DOHH2 (cell line): Measurements from ENCODE around the gene F2RL3.
"Not testable (repeated sequence)": the region's sequence is repeated elsewhere in the genome, so short reads cannot be mapped to it uniquely, and the experiment has no call there.

ENCODE experiments used
- H3F3A ChIP-seq: fragments of 200-600 bp; sonication (generic), shearing (Covaris generic); 2 replicates; pipeline ENCODE4 v1.6.0; 2016; ENCODE audit warnings: antibody characterized with exemption, mild to moderate bottlenecking; ENCODE audit not compliant: control insufficient read depth, insufficient read depth
- H3K27ac ChIP-seq: fragments of 200-600 bp; sonication (generic); 2 replicates; pipeline ENCODE4 v1.5.1; 2014; ENCODE audit warnings: low read depth, mild to moderate bottlenecking, low read length, moderate library complexity
- H3K27me3 ChIP-seq: fragments of 200-600 bp; sonication (generic); 2 replicates; pipeline ENCODE4 v1.6.1; 2014; ENCODE audit warnings: mild to moderate bottlenecking, low read length, mixed read lengths; ENCODE audit not compliant: control insufficient read depth
- H3K36me3 ChIP-seq: fragments of 200-600 bp; sonication (generic); 2 replicates; pipeline ENCODE4 v1.6.1; 2014; ENCODE audit warnings: mild to moderate bottlenecking, low read length, moderate library complexity, mixed read lengths; ENCODE audit not compliant: control insufficient read depth
- H3K4me1 ChIP-seq: fragments of 200-600 bp; sonication (generic); 2 replicates; pipeline ENCODE4 v1.6.1; 2014; ENCODE audit warnings: mild to moderate bottlenecking, low read length, mixed read lengths; ENCODE audit not compliant: control insufficient read depth
- H3K4me2 ChIP-seq: fragments of 200-600 bp; sonication (generic); 2 replicates; pipeline ENCODE4 v1.6.0; 2014; ENCODE audit warnings: mild to moderate bottlenecking, low read length, moderate library complexity
- H3K4me3 ChIP-seq: fragments of 200-600 bp; sonication (generic); 2 replicates; pipeline ENCODE4 v1.5.1; 2014; ENCODE audit warnings: mild to moderate bottlenecking, low read length, mixed read lengths
- H3K79me2 ChIP-seq: fragments of 200-600 bp; sonication (generic); 2 replicates; pipeline ENCODE4 v1.6.1; 2014; ENCODE audit warnings: mild to moderate bottlenecking, low read length, mixed read lengths; ENCODE audit not compliant: control insufficient read depth
- H3K9me2 ChIP-seq: fragments of 200-600 bp; sonication (generic); replicated peaks from 2 replicates; pipeline ENCODE4 v1.6.1; 2014; ENCODE audit warnings: mild to moderate bottlenecking, low read length, mixed read lengths; ENCODE audit not compliant: control insufficient read depth
- H3K9me3 ChIP-seq: fragments of 200-600 bp; sonication (generic); 2 replicates; pipeline ENCODE4 v1.6.1; 2014; ENCODE audit warnings: antibody characterized with exemption, low read length, mixed read lengths; ENCODE audit not compliant: control insufficient read depth, insufficient read depth
- H4K20me1 ChIP-seq: fragments of 200-600 bp; sonication (generic); 2 replicates; pipeline ENCODE4 v1.6.0; 2014; ENCODE audit warnings: low read depth, mild to moderate bottlenecking, antibody characterized with exemption, low read length, moderate library complexity; ENCODE audit not compliant: control insufficient read depth, insufficient read depth
- CTCF ChIP-seq: fragments of 200-600 bp; sonication (generic); IDR thresholded peaks from one replicate; pipeline ENCODE4 v1.5.1; 2014; ENCODE audit warnings: antibody characterized with exemption, mild to moderate bottlenecking, low read depth, low read length; ENCODE audit not compliant: poor library complexity, severe bottlenecking
- EZH2phosphoT487 ChIP-seq: fragments of 200-600 bp; sonication (generic); IDR thresholded peaks from 2 replicates; pipeline ENCODE4 v1.6.1; 2017; ENCODE audit warnings: borderline replicate concordance, mild to moderate bottlenecking, antibody characterized with exemption, low read length, moderate library complexity, mixed read lengths

F2RL3 gene

GRCh38 chr19:16934489-16934888 lies 45.7 kb downstream of the F2RL3 start:
- Histone ChIP-seq H3K9me2 (no peaks in the 10 kb centered on the region), H3K36me3 (no peaks in the 10 kb centered on the region), H3K4me1 (no peaks in the 10 kb centered on the region), H3K27ac (no peak overlapping the region), H3K79me2 (no peaks in the 10 kb centered on the region), H3K4me2 (no peak overlapping the region), H3F3A (no peaks in the 10 kb centered on the region), H3K4me3 (no peak overlapping the region), H3K27me3 (peaks cover 27% of the 10 kb centered on the region), H4K20me1 (no peaks in the 10 kb centered on the region), H3K9me3 (peaks cover 3% of the 10 kb centered on the region; the same call in 1 of the 2 replicates)
- TF ChIP-seq EZH2phosphoT487 (no peak), CTCF (no peak)

- no peaks in the 10 kb centered on the region for H3K4me1 ChIP-seq
- no peaks in the 10 kb centered on the region for H3F3A ChIP-seq
- H3K27ac ChIP-seq, result no peak overlapping the region
- no peak overlapping the region for H3K4me2 ChIP-seq
- no peaks in the 10 kb centered on the region for H3K9me2 ChIP-seq
- H3K9me3 ChIP-seq, result peaks cover 3% of the 10 kb centered on the region; the same call in 1 of the 2 replicates
- peaks cover 27% of the 10 kb centered on the region for H3K27me3 ChIP-seq
- H3K36me3 ChIP-seq, result no peaks in the 10 kb centered on the region
- H3K4me3 ChIP-seq, result no peak overlapping the region
- TF ChIP-seq CTCF (no peak), EZH2phosphoT487 (no peak)
- H4K20me1 ChIP-seq, result no peaks in the 10 kb centered on the region
- H3K79me2 ChIP-seq, result no peaks in the 10 kb centered on the region
These were observed 48.1 kb downstream of the F2RL3 start for GRCh38 chr19:16936901-16937300.

- not testable (repeated sequence) for H3K27ac ChIP-seq, H3K4me1 ChIP-seq
These were observed 49.0 kb downstream of the F2RL3 start for GRCh38 chr19:16937796-16938195.

GRCh38 chr19:16938211-16938610 lies 49.4 kb downstream of the F2RL3 start:
- Histone ChIP-seq H3K9me3 (peaks cover 3% of the 10 kb centered on the region; the same call in 1 of the 2 replicates), H3K27ac (no peak overlapping the region), H3K9me2 (no peaks in the 10 kb centered on the region), H3K79me2 (no peaks in the 10 kb centered on the region), H3K4me2 (no peak overlapping the region), H4K20me1 (no peaks in the 10 kb centered on the region), H3K27me3 (peaks cover 22% of the 10 kb centered on the region), H3F3A (no peaks in the 10 kb centered on the region), H3K4me1 (no peaks in the 10 kb centered on the region), H3K4me3 (no peak overlapping the region), H3K36me3 (no peaks in the 10 kb centered on the region)
- TF ChIP-seq EZH2phosphoT487 (no peak), CTCF (no peak)

More at GRCh38 chr19:16937796-16938195, 49.0 kb downstream of the F2RL3 start:
- not testable (repeated sequence) for H3K79me2 ChIP-seq, H3F3A ChIP-seq, H4K20me1 ChIP-seq, H3K9me2 ChIP-seq, H3K4me2 ChIP-seq, H3K36me3 ChIP-seq, H3K4me3 ChIP-seq, H3K9me3 ChIP-seq
- H3K27me3 ChIP-seq, result peaks cover 24% of the 10 kb centered on the region

GRCh38 chr19:16940063-16940462 lies 51.3 kb downstream of the F2RL3 start:
- not testable (repeated sequence) for H3K9me3 ChIP-seq, H3K27ac ChIP-seq, H3K4me2 ChIP-seq, H3K79me2 ChIP-seq, H3K27me3 ChIP-seq, H3K4me3 ChIP-seq, H3K36me3 ChIP-seq, H3K9me2 ChIP-seq, H4K20me1 ChIP-seq, H3F3A ChIP-seq, H3K4me1 ChIP-seq
